ENCODE data around the gene ITIH3. TPM values are rescaled to one million over a fixed set of nuclear protein-coding genes. Genes with fewer than 3 reads are reported as not detected.

Gene ITIH3
- total RNA-seq, 1 donor from 2014 or later, result 0.16 TPM

- Histone ChIP-seq H4K20me1 (ENCODE audit: insufficient read depth, low read length) (peaks cover 14% of the 10 kb centered on the region), H3K79me2 (ENCODE audit: insufficient read depth, low read length) (no peaks in the 10 kb centered on the region), H3K4me1 (ENCODE audit: insufficient read depth, low read length) (peaks cover 8% of the 10 kb centered on the region), H3K9me3 (ENCODE audit: insufficient read depth, low read depth, low read length) (no peaks in the 10 kb centered on the region), H3K27me3 (ENCODE audit: insufficient read depth, low read length) (no peaks in the 10 kb centered on the region), H3K27ac (ENCODE audit: low read depth, low read length) (no peak overlapping the region), H3K4me2 (ENCODE audit: low read length) (no peak overlapping the region), H2AFZ (ENCODE audit: low read depth, low read length) (no peak overlapping the region), H3K4me3 (ENCODE audit: insufficient read depth, low read depth, low read length) (no peak overlapping the region), H3K36me3 (ENCODE audit: insufficient read depth, low read length) (no peaks in the 10 kb centered on the region), H3K9ac (ENCODE audit: low read length) (no peak overlapping the region)
- H3K27ac Mint-ChIP-seq (ENCODE audit: unreplicated experiment), result no peak overlapping the region
- no peak for TF ChIP-seq CTCF (IDR thresholded peaks at IDR 0.05; ENCODE audit: insufficient read depth, low read depth, low read length)
- no peak for TF ChIP-seq EZH2 (IDR thresholded peaks at IDR 0.05; ENCODE audit: insufficient read depth, low read length)
- peaks cover 13% of the 10 kb centered on the region for H3K4me1 Mint-ChIP-seq (ENCODE audit: low read depth, unreplicated experiment)
- H3K27me3 Mint-ChIP-seq (ENCODE audit: low read depth, unreplicated experiment), result peaks cover 3% of the 10 kb centered on the region
- H3K9me3 Mint-ChIP-seq (ENCODE audit: unreplicated experiment), result no peaks in the 10 kb centered on the region
- DNase-seq (ENCODE audit: low read depth) (no peak), FAIRE-seq (no peak)
- no peak overlapping the region for H3K4me3 Mint-ChIP-seq (ENCODE audit: unreplicated experiment)
- peaks cover 11% of the 10 kb centered on the region for H3K36me3 Mint-ChIP-seq (ENCODE audit: low read depth, unreplicated experiment)
Measured at GRCh38 chr3:52836986-52837385, 42.4 kb downstream of the ITIH3 start.

- Histone ChIP-seq H3K4me1 (ENCODE audit: insufficient read depth, low read length) (peaks cover 8% of the 10 kb centered on the region), H3K9me3 (ENCODE audit: insufficient read depth, low read depth, low read length) (no peaks in the 10 kb centered on the region), H3K4me3 (ENCODE audit: insufficient read depth, low read depth, low read length) (no peak overlapping the region), H3K9ac (ENCODE audit: low read length) (no peak overlapping the region), H2AFZ (ENCODE audit: low read depth, low read length) (no peak overlapping the region), H3K79me2 (ENCODE audit: insufficient read depth, low read length) (no peaks in the 10 kb centered on the region), H3K4me2 (ENCODE audit: low read length) (no peak overlapping the region), H3K27me3 (ENCODE audit: insufficient read depth, low read length) (no peaks in the 10 kb centered on the region), H3K27ac (ENCODE audit: low read depth, low read length) (no peak overlapping the region), H3K36me3 (ENCODE audit: insufficient read depth, low read length) (no peaks in the 10 kb centered on the region), H4K20me1 (ENCODE audit: insufficient read depth, low read length) (peaks cover 9% of the 10 kb centered on the region)
- Mint-ChIP-seq H3K4me3 (ENCODE audit: unreplicated experiment) (no peak overlapping the region), H3K9me3 (ENCODE audit: unreplicated experiment) (no peaks in the 10 kb centered on the region), H3K36me3 (ENCODE audit: low read depth, unreplicated experiment) (peaks cover 14% of the 10 kb centered on the region), H3K27me3 (ENCODE audit: low read depth, unreplicated experiment) (peaks cover 4% of the 10 kb centered on the region), H3K27ac (ENCODE audit: unreplicated experiment) (no peak overlapping the region), H3K4me1 (ENCODE audit: low read depth, unreplicated experiment) (peaks cover 11% of the 10 kb centered on the region)
- DNase-seq (ENCODE audit: low read depth) (no peak), FAIRE-seq (no peak)
- TF ChIP-seq EZH2 (IDR thresholded peaks at IDR 0.05; ENCODE audit: insufficient read depth, low read length), result no peak
- TF ChIP-seq CTCF (IDR thresholded peaks at IDR 0.05; ENCODE audit: insufficient read depth, low read depth, low read length), result no peak
Measured at GRCh38 chr3:52838561-52839267, 44.1 kb downstream of the ITIH3 start.

GRCh38 chr3:52839268-52839575, 44.6 kb downstream of the ITIH3 start:
- peaks cover 8% of the 10 kb centered on the region for H3K4me1 ChIP-seq (ENCODE audit: insufficient read depth, low read length)
- H4K20me1 ChIP-seq (ENCODE audit: insufficient read depth, low read length), result peaks cover 8% of the 10 kb centered on the region
- DNase-seq (ENCODE audit: low read depth) (no peak), FAIRE-seq (no peak)
- H3K79me2 ChIP-seq (ENCODE audit: insufficient read depth, low read length), result no peaks in the 10 kb centered on the region
- H3K36me3 Mint-ChIP-seq (ENCODE audit: low read depth, unreplicated experiment), result peaks cover 14% of the 10 kb centered on the region
- no peaks in the 10 kb centered on the region for H3K9me3 Mint-ChIP-seq (ENCODE audit: unreplicated experiment)
- H3K4me3 ChIP-seq (ENCODE audit: insufficient read depth, low read depth, low read length), result no peak overlapping the region
- no peak overlapping the region for H3K4me2 ChIP-seq (ENCODE audit: low read length)
- TF ChIP-seq CTCF (IDR thresholded peaks at IDR 0.05; ENCODE audit: insufficient read depth, low read depth, low read length) (no peak), EZH2 (IDR thresholded peaks at IDR 0.05; ENCODE audit: insufficient read depth, low read length) (no peak)
- peaks cover 4% of the 10 kb centered on the region for H3K27me3 Mint-ChIP-seq (ENCODE audit: low read depth, unreplicated experiment)
- H3K36me3 ChIP-seq (ENCODE audit: insufficient read depth, low read length), result no peaks in the 10 kb centered on the region
- no peaks in the 10 kb centered on the region for H3K9me3 ChIP-seq (ENCODE audit: insufficient read depth, low read depth, low read length)
- H3K27ac Mint-ChIP-seq (ENCODE audit: unreplicated experiment), result no peak overlapping the region
- H3K9ac ChIP-seq (ENCODE audit: low read length), result no peak overlapping the region
- no peak overlapping the region for H3K4me3 Mint-ChIP-seq (ENCODE audit: unreplicated experiment)
- H2AFZ ChIP-seq (ENCODE audit: low read depth, low read length), result no peak overlapping the region
- no peak overlapping the region for H3K27ac ChIP-seq (ENCODE audit: low read depth, low read length)
- H3K27me3 ChIP-seq (ENCODE audit: insufficient read depth, low read length), result no peaks in the 10 kb centered on the region
- peaks cover 11% of the 10 kb centered on the region for H3K4me1 Mint-ChIP-seq (ENCODE audit: low read depth, unreplicated experiment)
